H1 (cell line): ENCODE data around the gene CHSY3. TPM values are rescaled to one million over a fixed set of nuclear protein-coding genes. Genes with fewer than 3 reads are reported as not detected.

ENCODE experiments used
- CTCF ChIA-PET: fragments of 300-600 bp; sonication (Branson Sonifier 250); formaldehyde crosslinking; loops from one replicate; lab custom pipeline; 2021; ENCODE audit not compliant: partially characterized antibody; lab: Charles Lee
- POLR2A ChIA-PET: fragments of 300-600 bp; sonication (Branson Sonifier 250); formaldehyde crosslinking; loops from one replicate; lab custom pipeline; 2021; ENCODE audit warnings: inconsistent platforms; ENCODE audit not compliant: partially characterized antibody; lab: Charles Lee
- DNase-seq, 2 experiments: peaks; one replicate each; pipeline versions ENCODE4 v3.0.0 to v3.0.0-alpha.2; 2010 to 2022; ENCODE audit warnings: low spot score in 2 of 2, low read depth in 1 of 2, mixed read lengths in 1 of 2
- FAIRE-seq: peaks from 2 replicates; lab custom pipeline; 2011; peaks lifted over from hg19 to GRCh38; lab: Jason Lieb, UNC
- H2AFZ ChIP-seq: 2 replicates; pipeline ENCODE4 v1.8.1; 2012; ENCODE audit warnings: low read length, inconsistent platforms
- H2AK5ac ChIP-seq: 2 replicates; pipeline ENCODE4 v1.6.1; 2013; ENCODE audit warnings: low read depth, low read length
- H2BK120ac ChIP-seq: replicated peaks from 2 replicates; pipeline ENCODE3; 2013; ENCODE audit warnings: low read depth, low read length, inconsistent platforms
- H2BK12ac ChIP-seq: 2 replicates; pipeline ENCODE4 v1.6.1; 2013; ENCODE audit warnings: low read depth, low read length
- H2BK15ac ChIP-seq: 2 replicates; pipeline ENCODE4 v1.6.1; 2013; ENCODE audit warnings: low read length
- H2BK20ac ChIP-seq: 2 replicates; pipeline ENCODE4 v1.6.1; 2013; ENCODE audit warnings: low read length
- H2BK5ac ChIP-seq: 2 replicates; pipeline ENCODE4 v1.6.1; 2013; ENCODE audit warnings: low read depth, low read length
- H3K14ac ChIP-seq: 2 replicates; pipeline ENCODE4 v1.6.1; 2013; ENCODE audit warnings: inconsistent platforms; ENCODE audit not compliant: insufficient read length
- H3K18ac ChIP-seq: 2 replicates; pipeline ENCODE4 v1.6.1; 2013; ENCODE audit warnings: low read length; ENCODE audit errors: extremely low read depth
- H3K23ac ChIP-seq: 2 replicates; pipeline ENCODE4 v1.6.1; 2013; ENCODE audit warnings: inconsistent platforms; ENCODE audit not compliant: insufficient read length
- H3K23me2 ChIP-seq: 2 replicates; pipeline ENCODE4 v1.6.1; 2013; ENCODE audit warnings: low read depth, low read length
- H3K27ac ChIP-seq: 2 replicates; pipeline ENCODE4 v1.6.1; 2011; ENCODE audit warnings: low read depth, low read length, inconsistent platforms
- H3K27me3 ChIP-seq, 4 experiments: replicated peaks in 1 of 4; 1 replicate in 1 of 4; 2 replicates in 3 of 4; pipeline versions ENCODE4 v1.6.1 to v1.8.1; 2011 to 2013; ENCODE audit warnings: low read length in 3 of 4, mild to moderate bottlenecking in 3 of 4, inconsistent platforms in 2 of 4, mixed read lengths in 2 of 4, moderate library complexity in 1 of 4; ENCODE audit not compliant: control insufficient read depth in 3 of 4, insufficient read depth in 3 of 4; ENCODE audit errors: extremely low read depth in 1 of 4
- H3K36me3 ChIP-seq, 4 experiments: 2 replicates each; pipeline versions ENCODE4 v1.6.1 to v1.8.1; 2011 to 2013; ENCODE audit warnings: mild to moderate bottlenecking in 4 of 4, low read length in 3 of 4, moderate library complexity in 2 of 4, control low read depth in 1 of 4, inconsistent platforms in 1 of 4; ENCODE audit not compliant: insufficient read depth in 4 of 4, control insufficient read depth in 2 of 4
- H3K4ac ChIP-seq: replicated peaks from 2 replicates; pipeline ENCODE3; 2013; ENCODE audit warnings: low read length, low read depth, mixed read lengths, inconsistent platforms; ENCODE audit not compliant: insufficient read length
- H3K4me1 ChIP-seq, 4 experiments: replicated peaks in 1 of 4; 1 replicate in 1 of 4; 2 replicates in 3 of 4; pipeline versions ENCODE4 v1.6.1 to v1.8.1; 2011 to 2013; ENCODE audit warnings: low read length in 3 of 4, inconsistent platforms in 2 of 4, mixed read lengths in 1 of 4; ENCODE audit not compliant: insufficient read depth in 4 of 4, control insufficient read depth in 3 of 4
- H3K4me2 ChIP-seq, 2 experiments: 2 replicates each; pipeline versions ENCODE4 v1.6.1 to v1.8.1; 2011 to 2013; ENCODE audit warnings: low read depth in 2 of 2, low read length in 2 of 2, control low read depth in 1 of 2, inconsistent platforms in 1 of 2, mild to moderate bottlenecking in 1 of 2; ENCODE audit not compliant: insufficient read depth in 1 of 2
- H3K4me3 ChIP-seq, 4 experiments: fragments of 200-600, 300-600 bp in 1 of 4; sonication (generic), shearing (Covaris generic), sonication (Bioruptor Twin) in 1 of 4; 2 replicates each; pipeline versions ENCODE4 v1.5.1 to v1.8.1; 2011 to 2016; ENCODE audit warnings: low read length in 4 of 4, low read depth in 3 of 4, control low read depth in 2 of 4, inconsistent platforms in 2 of 4, mild to moderate bottlenecking in 2 of 4, mixed read lengths in 1 of 4, moderate library complexity in 1 of 4; ENCODE audit not compliant: insufficient read depth in 2 of 4; ENCODE audit errors: extremely low read depth in 1 of 4
- H3K56ac ChIP-seq: replicated peaks from 2 replicates; pipeline ENCODE3; 2013; ENCODE audit warnings: low read depth, mild to moderate bottlenecking, mixed read lengths, low read length, inconsistent platforms; ENCODE audit not compliant: insufficient read length
- H3K79me1 ChIP-seq: 2 replicates; pipeline ENCODE4 v1.6.1; 2013; ENCODE audit warnings: low read depth, low read length, control low read depth
- H3K79me2 ChIP-seq, 2 experiments: 2 replicates each; pipeline versions ENCODE4 v1.6.1 to v1.8.1; 2012 to 2013; ENCODE audit warnings: low read length in 2 of 2, mild to moderate bottlenecking in 2 of 2, inconsistent platforms in 1 of 2; ENCODE audit not compliant: insufficient read depth in 2 of 2, control insufficient read depth in 1 of 2
- H3K9ac ChIP-seq, 4 experiments: replicated peaks in 1 of 4; 1 replicate in 1 of 4; 2 replicates in 3 of 4; pipeline versions ENCODE4 v1.6.1 to v1.8.1; 2011 to 2013; ENCODE audit warnings: low read depth in 3 of 4, low read length in 3 of 4, control low read depth in 2 of 4, mild to moderate bottlenecking in 2 of 4, moderate library complexity in 2 of 4, inconsistent platforms in 1 of 4; ENCODE audit errors: extremely low read depth in 1 of 4
- H3K9me3 ChIP-seq, 2 experiments: 2 replicates each; pipeline versions ENCODE4 v1.6.1 to v1.8.1; 2012 to 2013; ENCODE audit warnings: mild to moderate bottlenecking in 2 of 2, moderate library complexity in 2 of 2, control low read depth in 1 of 2, inconsistent platforms in 1 of 2, low read depth in 1 of 2, low read length in 1 of 2, mixed read lengths in 1 of 2; ENCODE audit not compliant: insufficient read depth in 2 of 2
- H4K20me1 ChIP-seq, 2 experiments: replicated peaks in 1 of 2; 2 replicates each; pipeline versions ENCODE3 to v1.8.1; 2011 to 2013; ENCODE audit warnings: inconsistent platforms in 2 of 2, low read length in 2 of 2, mild to moderate bottlenecking in 1 of 2; ENCODE audit not compliant: insufficient read depth in 2 of 2, control insufficient read depth in 1 of 2
- H4K5ac ChIP-seq: 2 replicates; pipeline ENCODE4 v1.6.1; 2013; ENCODE audit warnings: low read length, low read depth, mixed read lengths, inconsistent platforms; ENCODE audit not compliant: insufficient read length
- H4K8ac ChIP-seq: 2 replicates; pipeline ENCODE4 v1.8.0; 2013; ENCODE audit warnings: mild to moderate bottlenecking, moderate library complexity, low read length, inconsistent platforms; ENCODE audit not compliant: insufficient read depth; ENCODE audit errors: extremely low read depth
- H4K91ac ChIP-seq: replicated peaks from 2 replicates; pipeline ENCODE3; 2013; ENCODE audit warnings: low read length, mixed read lengths, inconsistent platforms; ENCODE audit not compliant: insufficient read length
- CREB1 ChIP-seq: IDR thresholded peaks from 2 replicates; pipeline ENCODE4 v1.6.1; 2012; ENCODE audit warnings: inconsistent platforms
- CTBP2 ChIP-seq: IDR thresholded peaks from 2 replicates; pipeline ENCODE4 v1.7.0; 2011; ENCODE audit warnings: borderline replicate concordance, mild to moderate bottlenecking, moderate library complexity, mixed read lengths, low read length; ENCODE audit not compliant: insufficient read depth, insufficient read length
- JUN ChIP-seq: IDR thresholded peaks from 2 replicates; pipeline ENCODE4 v1.6.1; 2011; ENCODE audit warnings: low read depth, mild to moderate bottlenecking, improper control_type of control experiment, low read length
- KDM1A ChIP-seq: fragments of 200-600, 300-600 bp; sonication (generic); IDR thresholded peaks from 2 replicates; pipeline ENCODE4 v1.7.1; 2016; ENCODE audit warnings: mild to moderate bottlenecking, low read length, borderline replicate concordance
- MAX ChIP-seq: IDR thresholded peaks from 2 replicates; pipeline ENCODE4 v1.6.1; 2012; ENCODE audit warnings: inconsistent platforms
- POLR2AphosphoS5 ChIP-seq: IDR thresholded peaks from 2 replicates; pipeline ENCODE4 v1.6.1; 2011; ENCODE audit warnings: low read depth, low read length
- RNF2 ChIP-seq: fragments of 200-900, 300-1000 bp; sonication (generic); IDR thresholded peaks from 2 replicates; pipeline ENCODE4 v1.7.1; 2016; ENCODE audit warnings: borderline replicate concordance, low read depth, mild to moderate bottlenecking, antibody characterized with exemption, low read length; ENCODE audit not compliant: poor library complexity, severe bottlenecking; ENCODE audit errors: missing control alignments
- SIX5 ChIP-seq: IDR thresholded peaks from 2 replicates; pipeline ENCODE4 v1.6.1; 2011; ENCODE audit warnings: mild to moderate bottlenecking, low read depth, low read length
- SP1 ChIP-seq: IDR thresholded peaks from 2 replicates; pipeline ENCODE4 v1.6.1; 2011; ENCODE audit warnings: low read depth, low read length
- TCF12 ChIP-seq: IDR thresholded peaks from 2 replicates; pipeline ENCODE4 v1.6.1; 2011; ENCODE audit warnings: low read depth, mild to moderate bottlenecking, low read length
- polyA plus RNA-seq, 7 experiments: library from polyadenylated mRNA; depleted of rRNA in 3 of 7; stranded (reverse) in 5 of 7; unstranded in 2 of 7; fragments of >200 nt in 5 of 7; fragments of 200-250 nt in 2 of 7; gene quantifications; 1 replicate in 5 of 7; 2 replicates in 1 of 7; 4 replicates in 1 of 7; pipeline versions ENCODE4 v1.2.1 to v1.2.3, GENCODE V29; 2011 to 2013; ENCODE audit warnings: missing spikeins in 2 of 7, mixed read lengths in 2 of 7
- total RNA-seq: library from RNA; stranded (reverse); fragmentation: NEBNext Ultra II Directional; extraction: Animal tissue kit (Norgen Biotek cat#: 25700); gene quantifications from 2 replicates; pipeline ENCODE4 v1.2.1, GENCODE V29; 2021

The CHSY3 gene
- total and polyA plus RNA-seq, 2 of the 8 experiments (the other 6 are each of a cell fraction or from before 2014, with no cell fraction given), result 0.24 to 1.8 TPM

GRCh38 chr5:130138406-130139045 lies 234.3 kb downstream of the CHSY3 start:
- Histone ChIP-seq H3K56ac (no peak overlapping the region), H4K5ac (no peak overlapping the region), H4K20me1 (no peaks in the 10 kb centered on the region), H3K23me2 (no peaks in the 10 kb centered on the region), H3K79me2 (no peaks in the 10 kb centered on the region), H3K9me3 (no peaks in the 10 kb centered on the region), H2AK5ac (no peak overlapping the region), H4K91ac (no peak overlapping the region), H3K79me1 (no peaks in the 10 kb centered on the region), H2AFZ (no peak overlapping the region), H2BK15ac (peak overlapping the region; percentile 2; the same call in 1 of the 2 replicates), H2BK120ac (no peak overlapping the region), H3K36me3 (peaks cover 0 to 2% (median 0%) of the 10 kb centered on the region in 4 experiments; a peak in 1 of 8 replicates), H3K4me3 (no peak overlapping the region), H2BK20ac (no peak overlapping the region), H3K27me3 (no peaks in the 10 kb centered on the region), H2BK12ac (no peak overlapping the region), H3K23ac (no peak overlapping the region), H3K9ac (no peak overlapping the region), H3K27ac (no peak overlapping the region), H3K4me1 (no peaks in the 10 kb centered on the region), H3K4ac (no peak overlapping the region), H4K8ac (no peak overlapping the region), H3K4me2 (no peak overlapping the region), H3K18ac (no peak overlapping the region), H2BK5ac (no peak overlapping the region), H3K14ac (no peak overlapping the region)
- DNase-seq (no peak), FAIRE-seq (no peak)
- POLR2A ChIA-PET, result no interaction called here
- TF ChIP-seq KDM1A, result no peak
- TF ChIP-seq SIX5, result no peak
- TF ChIP-seq POLR2AphosphoS5, result no peak
- no peak for TF ChIP-seq CTBP2
- TF ChIP-seq CREB1, result no peak
- TF ChIP-seq RNF2, result no peak
- TF ChIP-seq MAX, result no peak
- TF ChIP-seq TCF12, result no peak
- TF ChIP-seq JUN, result no peak
- TF ChIP-seq SP1, result no peak
- CTCF ChIA-PET, result interaction anchor here (0.6 to 4.3 kb wide), 9 partner anchors 14 to 557 kb away, joined by 3 to 33 read pairs (median 4); no protein-coding TSS in a partner anchor
